SU-DHL-6 (cell line): Measurements from ENCODE around the gene SMURF1.

Source experiments
- EZH2phosphoT487 ChIP-seq: fragments of 200-600 bp; sonication (generic), shearing (Covaris generic); conservative IDR thresholded peaks from 2 replicates; pipeline ENCODE4 v1.6.1; 2018; ENCODE audit warnings: mild to moderate bottlenecking, antibody characterized with exemption, low read length, moderate library complexity, mixed read lengths
- TF ChIP-seq, protein P1 (sequence below): fragments of 200-600 bp; sonication (generic); IDR thresholded peaks from one replicate; pipeline ENCODE4 v1.5.1; 2017; ENCODE audit warnings: antibody characterized with exemption, mild to moderate bottlenecking, low read length, moderate library complexity; ENCODE audit not compliant: insufficient read depth, poor library complexity, severe bottlenecking

- TF ChIP-seq, protein P1, sequence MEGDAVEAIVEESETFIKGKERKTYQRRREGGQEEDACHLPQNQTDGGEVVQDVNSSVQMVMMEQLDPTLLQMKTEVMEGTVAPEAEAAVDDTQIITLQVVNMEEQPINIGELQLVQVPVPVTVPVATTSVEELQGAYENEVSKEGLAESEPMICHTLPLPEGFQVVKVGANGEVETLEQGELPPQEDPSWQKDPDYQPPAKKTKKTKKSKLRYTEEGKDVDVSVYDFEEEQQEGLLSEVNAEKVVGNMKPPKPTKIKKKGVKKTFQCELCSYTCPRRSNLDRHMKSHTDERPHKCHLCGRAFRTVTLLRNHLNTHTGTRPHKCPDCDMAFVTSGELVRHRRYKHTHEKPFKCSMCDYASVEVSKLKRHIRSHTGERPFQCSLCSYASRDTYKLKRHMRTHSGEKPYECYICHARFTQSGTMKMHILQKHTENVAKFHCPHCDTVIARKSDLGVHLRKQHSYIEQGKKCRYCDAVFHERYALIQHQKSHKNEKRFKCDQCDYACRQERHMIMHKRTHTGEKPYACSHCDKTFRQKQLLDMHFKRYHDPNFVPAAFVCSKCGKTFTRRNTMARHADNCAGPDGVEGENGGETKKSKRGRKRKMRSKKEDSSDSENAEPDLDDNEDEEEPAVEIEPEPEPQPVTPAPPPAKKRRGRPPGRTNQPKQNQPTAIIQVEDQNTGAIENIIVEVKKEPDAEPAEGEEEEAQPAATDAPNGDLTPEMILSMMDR: no peak
- TF ChIP-seq EZH2phosphoT487: no peak
Measured at GRCh38 chr7:99083068-99083651, 60.7 kb downstream of the SMURF1 start.
